Stomach (tissue), 9 donors: ENCODE measurements around the gene MED17. TPM values are rescaled to one million over a fixed set of nuclear protein-coding genes. Genes with fewer than 3 reads are reported as not detected.
A peak's percentile ranks its signal among the peaks of the same experiment; 100 is the strongest.

Experiments
- DNase-seq, 2 donors: peaks; one replicate each; pipeline versions ENCODE4 v3.0.0 to v3.0.0-alpha.2; 2013 to 2019
- H3K27ac ChIP-seq, 5 donors: fragments of 200-600 bp in 4 of 5; sonication (generic) in 4 of 5; one replicate each; pipeline ENCODE4 v1.5.1; 2013 to 2019; ENCODE audit warnings: mild to moderate bottlenecking in 1 of 5, moderate library complexity in 1 of 5
- H3K27me3 ChIP-seq, 3 donors: fragments of 200-600 bp; sonication (generic); one replicate each; pipeline ENCODE4 v1.5.1; 2017 to 2019; ENCODE audit warnings: mixed run types in 1 of 3
- H3K36me3 ChIP-seq, 4 donors: fragments of 200-600 bp; sonication (generic); 1 replicate in 3 of 4; 2 replicates in 1 of 4; pipeline ENCODE4 v1.5.1; 2016 to 2019
- H3K4me1 ChIP-seq, 4 donors: fragments of 200-600 bp; sonication (generic); one replicate each; pipeline ENCODE4 v1.5.1; 2016 to 2019
- H3K4me3 ChIP-seq, 4 donors: fragments of 200-600 bp; sonication (generic) in 3 of 4; one replicate each; pipeline ENCODE4 v1.5.1; 2016 to 2019; ENCODE audit warnings: mild to moderate bottlenecking in 1 of 4
- H3K9me3 ChIP-seq, 4 donors: fragments of 200-600 bp; sonication (generic); one replicate each; pipeline ENCODE4 v1.5.1; 2016 to 2019
- EP300 ChIP-seq: sonication (generic); formaldehyde crosslinking; IDR thresholded peaks from one replicate; pipeline ENCODE4 v1.6.1; 2017; ENCODE audit warnings: antibody characterized with exemption
- POLR2A ChIP-seq, 4 donors: fragments of 450-650 bp; IDR thresholded peaks; one replicate each; pipeline ENCODE4 v1.6.1; 2016; ENCODE audit warnings: antibody characterized with exemption in 4 of 4, control low read depth in 2 of 4, mild to moderate bottlenecking in 1 of 4, moderate library complexity in 1 of 4
- POLR2AphosphoS5 ChIP-seq, 3 donors: sonication (generic); formaldehyde crosslinking; IDR thresholded peaks; one replicate each; pipeline ENCODE4 v1.6.1; 2016; ENCODE audit warnings: antibody characterized with exemption in 3 of 3
- WGBS, 5 donors: extraction: QIAGEN DNeasy Blood & Tissue Kit in 3 of 5; methylation state at CpG; one replicate each; pipeline versions ENCODE4 v1.1.5 to v1.1.7; 2013 to 2018; 5-methylcytosine and 5-hydroxymethylcytosine counted together
- intact Hi-C: fragments of 100-400 bp; cut with DNase I; formaldehyde crosslinking; loops from one replicate; pipeline ENCODE4 v1.15.1; 2023; ENCODE audit warnings: low total_unique reads
- polyA plus RNA-seq, 3 donors: library from polyadenylated mRNA; stranded (reverse); fragments of 200-250 nt; gene quantifications; one replicate each; pipeline ENCODE4 v1.2.3, GENCODE V29; 2013
- total RNA-seq, 5 donors: library from RNA; depleted of rRNA; stranded (reverse); fragments of >200 nt; gene quantifications; one replicate each; pipeline versions ENCODE4 v1.1.0 to v1.2.3, GENCODE V29; 2014 to 2016
- TF ChIP-seq, protein P1 (sequence below), 7 experiments: fragments of 450-650 bp in 4 of 7; fragments of 200-600 bp in 3 of 7; sonication (generic) in 3 of 7; IDR thresholded peaks; one replicate each; pipeline ENCODE4 v1.5.1; 2016 to 2019; ENCODE audit warnings: antibody characterized with exemption in 7 of 7, control low read depth in 2 of 7, mild to moderate bottlenecking in 1 of 7
- donor health status: healthy with polysubstance abuse.
- donor health status: Bipolar disorder and iron deficiency.
- donor health status: healthy.

Gene MED17
- total and polyA plus RNA-seq, 8 donors = 6.5 to 121 (median 10.4) TPM

GRCh38 chr11:93829598-93829997, 45.5 kb downstream of the MED17 start:
- TF ChIP-seq POLR2A (IDR thresholded peaks at IDR 0.05) = no peak
- no peak for TF ChIP-seq POLR2AphosphoS5 (IDR thresholded peaks at IDR 0.05)
- H3K4me1 ChIP-seq = peaks cover 0 to 10% (median 4%) of the 10 kb centered on the region in 4 donors
- no peak overlapping the region for H3K4me3 ChIP-seq
- H3K9me3 ChIP-seq = no peaks in the 10 kb centered on the region
- WGBS, 5 donors = 62 to 79% (median 74%) methylated on average over 3 of the region's 3 CpGs
- H3K27ac ChIP-seq = no peak overlapping the region
- no peak for DNase-seq
- no peaks in the 10 kb centered on the region for H3K36me3 ChIP-seq
- intact Hi-C loops = no loop called here
- no peaks in the 10 kb centered on the region for H3K27me3 ChIP-seq

DNA sequence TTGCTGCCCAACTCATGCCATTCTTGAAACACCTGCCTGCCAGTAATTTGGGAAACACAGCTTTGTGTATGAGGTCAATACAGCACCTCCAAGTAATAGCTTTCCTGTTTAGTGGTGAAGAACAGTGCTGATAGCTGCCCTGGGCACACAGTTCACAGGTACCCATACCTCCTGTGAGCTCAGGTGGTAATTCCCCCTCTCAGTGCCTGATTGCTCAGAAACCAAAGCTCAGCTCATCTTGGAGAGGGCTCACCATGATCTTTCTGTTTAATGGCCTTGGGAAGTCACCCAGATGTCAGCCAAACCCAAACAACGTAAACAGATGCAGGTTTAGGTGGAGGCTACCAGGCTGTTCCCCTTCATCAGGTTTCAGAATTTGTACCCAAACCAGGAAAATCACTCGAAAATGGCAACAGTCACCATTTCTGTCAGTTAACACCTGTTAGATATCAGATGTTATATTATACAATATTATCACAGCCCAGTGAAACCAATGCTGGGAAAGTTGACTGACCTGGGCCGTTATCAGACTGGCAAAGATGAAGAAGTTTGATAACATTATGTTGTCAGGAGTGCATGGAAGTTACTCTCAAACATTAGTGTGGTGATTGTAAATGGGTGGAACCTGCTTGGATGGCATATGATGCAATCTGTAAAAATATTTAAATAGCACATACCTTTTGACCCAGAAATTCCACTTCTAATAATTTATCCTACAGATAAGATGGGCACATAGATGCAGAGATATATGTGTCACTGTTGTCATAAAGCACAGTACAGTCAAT, 47.5 kb downstream of the MED17 start:
- Histone ChIP-seq H3K27ac (no peak overlapping the region), H3K36me3 (no peaks in the 10 kb centered on the region), H3K4me1 (peaks cover 0 to 10% (median 4%) of the 10 kb centered on the region in 4 donors), H3K27me3 (no peaks in the 10 kb centered on the region), H3K4me3 (no peak overlapping the region), H3K9me3 (no peaks in the 10 kb centered on the region)
- intact Hi-C loops = no loop called here
- WGBS, 5 donors = 29 to 64% (median 49%) methylated on average over 3 of the region's 3 CpGs
- TF ChIP-seq POLR2A (IDR thresholded peaks at IDR 0.05) (no peak), POLR2AphosphoS5 (IDR thresholded peaks at IDR 0.05) (peak in 1 of 3 donors; percentile 28), EP300 (no peak)
- no peak for DNase-seq

DNA sequence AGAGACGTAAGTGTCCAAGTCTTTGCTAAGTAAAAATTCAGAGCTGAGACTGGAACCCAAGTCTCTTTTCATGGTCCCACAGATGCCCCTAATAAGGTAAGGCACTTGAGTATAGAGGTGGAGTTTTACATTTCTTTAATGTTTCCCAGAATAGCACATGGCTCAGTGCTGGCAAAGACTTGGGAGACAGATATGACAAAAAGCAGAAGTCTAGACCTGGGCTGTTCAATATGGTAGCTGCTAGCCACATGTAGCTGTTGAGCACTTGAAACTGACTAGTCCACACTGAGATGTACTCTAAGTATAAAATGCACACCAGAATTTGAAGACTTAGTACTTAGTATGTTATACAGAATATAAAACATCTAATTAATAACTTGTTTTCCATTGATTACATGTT, 48.7 kb downstream of the MED17 start:
- Histone ChIP-seq H3K9me3 (no peaks in the 10 kb centered on the region), H3K4me1 (peaks cover 0 to 10% (median 4%) of the 10 kb centered on the region in 4 donors), H3K36me3 (no peaks in the 10 kb centered on the region), H3K27ac (no peak overlapping the region), H3K4me3 (no peak overlapping the region), H3K27me3 (no peaks in the 10 kb centered on the region)
- 90 to 94% (median 93%) methylated on average over 1 of the region's 1 CpG for WGBS, 5 donors
- no peak for DNase-seq
- intact Hi-C loops = no loop called here
- TF ChIP-seq POLR2AphosphoS5 (IDR thresholded peaks at IDR 0.05) = no peak
- TF ChIP-seq EP300 = no peak
- TF ChIP-seq, protein P1, sequence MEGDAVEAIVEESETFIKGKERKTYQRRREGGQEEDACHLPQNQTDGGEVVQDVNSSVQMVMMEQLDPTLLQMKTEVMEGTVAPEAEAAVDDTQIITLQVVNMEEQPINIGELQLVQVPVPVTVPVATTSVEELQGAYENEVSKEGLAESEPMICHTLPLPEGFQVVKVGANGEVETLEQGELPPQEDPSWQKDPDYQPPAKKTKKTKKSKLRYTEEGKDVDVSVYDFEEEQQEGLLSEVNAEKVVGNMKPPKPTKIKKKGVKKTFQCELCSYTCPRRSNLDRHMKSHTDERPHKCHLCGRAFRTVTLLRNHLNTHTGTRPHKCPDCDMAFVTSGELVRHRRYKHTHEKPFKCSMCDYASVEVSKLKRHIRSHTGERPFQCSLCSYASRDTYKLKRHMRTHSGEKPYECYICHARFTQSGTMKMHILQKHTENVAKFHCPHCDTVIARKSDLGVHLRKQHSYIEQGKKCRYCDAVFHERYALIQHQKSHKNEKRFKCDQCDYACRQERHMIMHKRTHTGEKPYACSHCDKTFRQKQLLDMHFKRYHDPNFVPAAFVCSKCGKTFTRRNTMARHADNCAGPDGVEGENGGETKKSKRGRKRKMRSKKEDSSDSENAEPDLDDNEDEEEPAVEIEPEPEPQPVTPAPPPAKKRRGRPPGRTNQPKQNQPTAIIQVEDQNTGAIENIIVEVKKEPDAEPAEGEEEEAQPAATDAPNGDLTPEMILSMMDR (IDR thresholded peaks at IDR 0.05) = no peak
- TF ChIP-seq POLR2A (IDR thresholded peaks at IDR 0.05) = no peak

GRCh38 chr11:93838967-93839366, 54.9 kb downstream of the MED17 start:
- intact Hi-C loops = no loop called here
- H3K4me3 ChIP-seq = no peak overlapping the region
- H3K4me1 ChIP-seq = peaks cover 0 to 8% (median 0%) of the 10 kb centered on the region in 4 donors
- no peaks in the 10 kb centered on the region for H3K36me3 ChIP-seq
- no peak for TF ChIP-seq EP300
- TF ChIP-seq POLR2AphosphoS5 (IDR thresholded peaks at IDR 0.05) = no peak
- no peak for TF ChIP-seq POLR2A (IDR thresholded peaks at IDR 0.05)
- TF ChIP-seq, protein P1 (IDR thresholded peaks at IDR 0.05) = no peak
- H3K27me3 ChIP-seq = no peaks in the 10 kb centered on the region
- no peaks in the 10 kb centered on the region for H3K9me3 ChIP-seq
- H3K27ac ChIP-seq = no peak overlapping the region
- 84 to 96% (median 95%) methylated on average over 8 of the region's 8 CpGs for WGBS, 5 donors
- DNase-seq = no peak

DNA sequence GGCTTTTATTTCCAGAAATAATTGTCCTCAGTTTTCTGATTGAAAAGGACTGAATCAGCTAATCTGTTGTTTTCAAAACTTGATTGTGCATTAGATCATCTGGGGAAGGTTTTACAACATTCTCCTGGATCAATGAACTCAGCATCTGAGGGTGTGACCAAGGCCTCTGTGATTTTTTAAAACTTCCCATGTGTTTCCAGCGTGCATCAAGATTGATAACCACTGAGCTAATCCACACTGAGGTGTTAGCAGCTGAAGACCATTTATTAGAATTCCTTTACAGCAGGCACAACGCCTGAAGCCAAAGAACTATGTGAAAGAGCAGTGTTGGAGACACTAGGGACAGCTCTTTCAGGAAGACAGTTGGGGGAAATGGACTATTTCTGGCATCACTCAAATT, 56.1 kb downstream of the MED17 start:
- TF ChIP-seq POLR2AphosphoS5 (IDR thresholded peaks at IDR 0.05) = no peak
- TF ChIP-seq POLR2A (IDR thresholded peaks at IDR 0.05) = no peak
- no peak for TF ChIP-seq EP300
- TF ChIP-seq, protein P1 (IDR thresholded peaks at IDR 0.05) = no peak
- H3K4me3 ChIP-seq = no peak overlapping the region
- 58 to 72% (median 67%) methylated on average over 2 of the region's 2 CpGs for WGBS, 5 donors

More for the DNA sequence above, 56.1 kb downstream of the MED17 start:
- no peak for DNase-seq
- intact Hi-C loops = no loop called here
- H3K9me3 ChIP-seq = no peaks in the 10 kb centered on the region
- H3K36me3 ChIP-seq = no peaks in the 10 kb centered on the region
- H3K27ac ChIP-seq = no peak overlapping the region
- H3K27me3 ChIP-seq = no peaks in the 10 kb centered on the region
- H3K4me1 ChIP-seq = peaks cover 0 to 8% (median 0%) of the 10 kb centered on the region in 4 donors
